Measurements from ENCODE around the gene NT5M.

The NT5M gene

DNA sequence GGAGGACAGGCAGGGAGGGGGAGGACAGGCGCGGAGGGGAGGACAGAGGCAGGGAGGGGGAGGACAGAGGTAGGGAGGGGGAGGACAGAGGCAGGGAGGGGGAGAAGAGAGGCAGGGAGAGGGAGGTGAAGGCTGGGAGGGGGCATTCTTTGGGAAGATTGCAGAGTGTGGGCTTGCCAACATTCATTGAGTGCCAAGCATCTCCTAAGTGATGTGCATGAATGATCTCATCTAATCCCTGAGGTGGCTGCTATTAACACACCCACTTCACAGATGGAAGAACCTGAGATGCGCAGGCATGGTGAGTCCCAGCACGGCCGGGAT lies 58.3 kb downstream of the NT5M start:
- Histone ChIP-seq H3K36me3 (ENCODE audit: control insufficient read depth, insufficient read depth, low read length, severe bottlenecking) (no peaks in the 10 kb centered on the region), H3K9ac (ENCODE audit: low read length) (no peak overlapping the region), H3K4me3 (ENCODE audit: low read length) (no peak overlapping the region), H3K27me3 (replicated peaks; ENCODE audit: control insufficient read depth, insufficient read depth, low read length) (no peaks in the 10 kb centered on the region), H3K9me3 (ENCODE audit: control insufficient read depth, low read length) (peaks cover 23% of the 10 kb centered on the region), H3K4me1 (ENCODE audit: control insufficient read depth, insufficient read depth, low read length) (peaks cover 24% of the 10 kb centered on the region)
- DNase-seq (ENCODE audit: low read depth) = no peak

DNA sequence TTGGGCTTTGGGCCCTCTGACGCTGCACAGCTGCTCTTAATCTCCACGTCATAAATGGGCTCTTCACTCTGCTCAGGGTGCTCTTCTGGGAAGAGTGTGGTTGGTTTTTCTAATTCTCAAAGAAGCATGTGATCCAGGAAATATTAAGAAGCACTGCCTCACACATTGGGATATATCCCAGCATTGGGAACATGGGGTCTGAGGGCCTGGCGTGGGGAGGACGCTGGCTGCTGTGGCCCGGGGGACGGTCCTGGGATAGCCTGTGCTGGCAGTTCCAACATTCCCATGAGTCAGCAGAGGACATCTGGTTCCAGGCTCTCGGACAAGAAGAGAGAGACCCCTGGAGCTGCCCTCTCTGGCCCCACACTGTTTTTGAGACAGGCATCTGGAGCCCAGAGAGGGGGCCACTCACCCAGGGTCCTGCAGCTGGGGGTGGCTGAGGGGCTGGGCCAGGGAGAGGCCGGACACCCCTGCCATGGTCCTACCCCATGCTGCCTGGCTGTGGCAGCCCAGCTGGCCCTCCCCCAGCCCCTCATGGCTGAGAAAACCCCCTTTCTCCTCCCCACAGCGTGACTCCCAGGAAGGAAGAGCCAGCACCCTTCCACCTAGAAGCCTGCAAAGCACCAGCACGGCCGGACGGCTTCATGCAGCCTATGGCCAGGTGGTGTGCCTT lies 58.8 kb downstream of the NT5M start:
- Histone ChIP-seq H3K4me1 (ENCODE audit: control insufficient read depth, insufficient read depth, low read length) (peaks cover 28% of the 10 kb centered on the region), H3K4me3 (ENCODE audit: low read length) (no peak overlapping the region), H3K27me3 (replicated peaks; ENCODE audit: control insufficient read depth, insufficient read depth, low read length) (no peaks in the 10 kb centered on the region), H3K9me3 (ENCODE audit: control insufficient read depth, low read length) (peaks cover 23% of the 10 kb centered on the region), H3K9ac (ENCODE audit: low read length) (no peak overlapping the region), H3K36me3 (ENCODE audit: control insufficient read depth, insufficient read depth, low read length, severe bottlenecking) (no peaks in the 10 kb centered on the region)
- DNase-seq (ENCODE audit: low read depth) = no peak

DNA sequence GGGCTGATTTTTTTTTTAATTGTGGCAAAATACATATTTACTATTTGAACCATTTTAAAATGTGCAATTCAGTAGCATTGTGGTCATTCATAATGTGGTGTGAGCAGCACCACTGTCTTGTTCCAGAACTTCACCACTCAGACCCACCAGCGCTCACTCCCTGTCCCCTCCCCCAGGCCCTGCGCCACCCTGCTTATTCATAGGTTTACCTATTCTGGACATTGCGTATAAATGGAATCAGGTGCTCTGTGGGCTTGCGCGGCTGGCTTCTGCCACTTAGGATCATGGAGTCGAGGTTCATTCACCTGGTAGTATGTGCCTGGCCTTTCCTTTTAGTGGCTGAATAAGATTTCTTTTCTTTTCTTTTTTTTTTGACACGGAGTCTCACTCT lies 59.4 kb downstream of the NT5M start:
- H3K36me3 ChIP-seq (ENCODE audit: control insufficient read depth, insufficient read depth, low read length, severe bottlenecking) = no peaks in the 10 kb centered on the region
- no peaks in the 10 kb centered on the region for H3K27me3 ChIP-seq (replicated peaks; ENCODE audit: control insufficient read depth, insufficient read depth, low read length)
- H3K4me1 ChIP-seq (ENCODE audit: control insufficient read depth, insufficient read depth, low read length) = peaks cover 30% of the 10 kb centered on the region
- DNase-seq (ENCODE audit: low read depth) = no peak
- no peak overlapping the region for H3K9ac ChIP-seq (ENCODE audit: low read length)
- no peak overlapping the region for H3K4me3 ChIP-seq (ENCODE audit: low read length)
- peaks cover 23% of the 10 kb centered on the region for H3K9me3 ChIP-seq (ENCODE audit: control insufficient read depth, low read length)

DNA sequence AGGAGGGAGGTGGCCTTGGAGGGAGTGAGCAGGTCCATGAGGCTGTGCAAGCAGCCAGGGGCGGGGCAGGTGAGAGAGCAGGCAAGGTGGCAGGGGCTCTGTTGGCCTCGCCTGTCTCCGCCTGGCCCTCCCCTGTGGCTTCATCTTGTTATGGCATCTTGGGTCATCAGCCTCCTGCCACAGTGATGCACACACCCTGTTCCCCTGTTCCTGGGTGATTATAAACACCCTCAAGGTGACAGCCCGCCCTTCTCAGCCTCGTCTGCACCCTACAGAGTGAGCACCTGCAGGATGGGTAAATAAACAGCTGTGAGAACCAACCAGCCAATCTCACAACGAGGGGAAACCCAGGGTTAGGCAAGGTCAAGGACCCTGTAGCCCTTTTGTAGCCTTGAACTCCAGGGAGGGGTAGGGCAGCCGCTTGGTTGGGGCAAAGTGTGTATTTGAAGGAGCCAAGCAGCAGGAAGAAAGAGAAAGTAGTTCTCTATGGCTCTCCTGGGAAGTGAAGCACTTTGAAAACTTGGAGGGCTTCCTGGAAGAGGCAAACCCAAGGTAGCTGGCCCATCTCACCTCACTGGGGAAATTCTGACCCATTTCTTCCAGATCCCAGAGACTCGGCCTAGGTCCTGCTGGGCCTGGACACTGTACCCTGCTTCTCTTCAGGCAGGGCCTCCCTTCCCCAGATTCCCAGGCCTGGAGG lies 60.6 kb downstream of the NT5M start:
- Histone ChIP-seq H3K36me3 (ENCODE audit: control insufficient read depth, insufficient read depth, low read length, severe bottlenecking) (no peaks in the 10 kb centered on the region), H3K4me3 (ENCODE audit: low read length) (no peak overlapping the region), H3K9me3 (ENCODE audit: control insufficient read depth, low read length) (peaks cover 23% of the 10 kb centered on the region), H3K9ac (ENCODE audit: low read length) (peak overlapping the region; percentile 72), H3K27me3 (replicated peaks; ENCODE audit: control insufficient read depth, insufficient read depth, low read length) (no peaks in the 10 kb centered on the region), H3K4me1 (ENCODE audit: control insufficient read depth, insufficient read depth, low read length) (peaks cover 22% of the 10 kb centered on the region)
- DNase-seq (ENCODE audit: low read depth) = no peak

DNA sequence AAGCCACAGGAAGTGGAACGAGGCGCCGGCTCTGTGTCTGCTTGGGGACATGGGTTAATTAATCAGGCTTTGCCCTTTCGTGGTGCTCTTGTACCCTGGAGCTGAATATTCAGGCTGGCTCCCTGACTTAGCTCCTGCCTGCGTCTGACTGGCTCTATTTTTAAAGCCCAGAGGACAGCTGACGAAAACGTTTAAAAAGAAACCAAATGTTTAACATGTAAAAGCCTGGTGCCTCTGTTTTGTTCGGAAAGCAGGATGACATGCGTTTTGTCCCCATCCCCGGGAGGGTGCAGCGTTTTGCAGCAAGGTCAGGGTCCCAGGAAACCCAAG lies 61.1 kb downstream of the NT5M start:
- DNase-seq (ENCODE audit: low read depth) = no peak
- Histone ChIP-seq H3K36me3 (ENCODE audit: control insufficient read depth, insufficient read depth, low read length, severe bottlenecking) (no peaks in the 10 kb centered on the region), H3K9me3 (ENCODE audit: control insufficient read depth, low read length) (peaks cover 21% of the 10 kb centered on the region), H3K4me3 (ENCODE audit: low read length) (no peak overlapping the region), H3K9ac (ENCODE audit: low read length) (peak overlapping the region; percentile 72), H3K27me3 (replicated peaks; ENCODE audit: control insufficient read depth, insufficient read depth, low read length) (no peaks in the 10 kb centered on the region), H3K4me1 (ENCODE audit: control insufficient read depth, insufficient read depth, low read length) (peaks cover 17% of the 10 kb centered on the region)

DNA sequence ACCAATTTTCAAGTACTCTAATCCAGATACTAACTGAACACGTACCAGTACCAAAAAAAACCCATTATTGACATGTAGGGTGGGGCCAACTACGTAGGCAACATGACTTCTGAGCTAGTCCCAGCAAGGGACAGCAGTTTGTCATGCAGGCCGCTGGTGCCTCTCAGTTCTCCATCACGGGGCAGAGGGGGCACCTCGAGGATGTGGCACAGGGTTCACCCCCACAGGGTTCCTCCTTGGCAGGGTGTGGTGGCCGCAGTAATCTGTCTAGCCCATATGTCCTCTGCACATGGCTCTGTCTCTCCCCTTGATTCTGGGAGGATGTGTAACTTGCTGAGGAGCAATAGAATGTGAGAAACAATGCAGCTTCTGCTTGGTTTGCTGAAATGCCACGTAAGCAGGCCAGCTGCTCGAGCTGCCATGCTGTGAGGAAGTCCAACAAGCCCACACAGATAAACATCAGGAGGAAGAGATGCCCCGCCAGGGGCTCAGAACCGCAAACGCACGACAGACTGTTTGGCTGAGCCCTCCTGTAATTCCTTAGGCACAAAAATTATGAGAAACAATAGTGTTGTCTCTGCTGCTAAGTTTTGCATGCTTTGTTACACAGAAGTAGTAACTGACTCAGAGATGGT lies 62.4 kb downstream of the NT5M start:
- Histone ChIP-seq H3K4me3 (ENCODE audit: low read length) (no peak overlapping the region), H3K27me3 (replicated peaks; ENCODE audit: control insufficient read depth, insufficient read depth, low read length) (no peaks in the 10 kb centered on the region), H3K9ac (ENCODE audit: low read length) (no peak overlapping the region), H3K4me1 (ENCODE audit: control insufficient read depth, insufficient read depth, low read length) (peaks cover 20% of the 10 kb centered on the region), H3K36me3 (ENCODE audit: control insufficient read depth, insufficient read depth, low read length, severe bottlenecking) (no peaks in the 10 kb centered on the region), H3K9me3 (ENCODE audit: control insufficient read depth, low read length) (peaks cover 10% of the 10 kb centered on the region)
- DNase-seq (ENCODE audit: low read depth) = no peak

DNA sequence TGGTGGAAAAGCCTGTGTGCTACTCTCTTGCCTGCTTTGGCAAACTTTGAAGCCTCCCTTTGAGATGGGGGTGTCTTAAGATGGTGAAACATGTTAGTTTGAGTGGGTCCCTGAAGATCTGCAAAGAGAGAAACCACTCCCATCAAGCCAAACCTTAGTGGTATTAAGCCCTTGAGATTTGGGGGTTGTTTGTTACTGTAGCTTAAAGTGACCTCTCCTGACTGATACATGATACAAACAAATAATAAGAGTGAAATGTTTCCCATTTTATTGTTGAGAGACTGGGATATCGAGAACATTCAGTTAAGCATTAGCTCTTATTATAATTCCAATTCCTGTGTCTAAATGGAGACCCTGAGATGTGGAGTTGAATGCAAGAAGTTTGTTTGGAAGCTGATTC lies 63.1 kb downstream of the NT5M start:
- no peaks in the 10 kb centered on the region for H3K36me3 ChIP-seq (ENCODE audit: control insufficient read depth, insufficient read depth, low read length, severe bottlenecking)
- no peak overlapping the region for H3K4me3 ChIP-seq (ENCODE audit: low read length)
- H3K9ac ChIP-seq (ENCODE audit: low read length) = no peak overlapping the region
- no peak for DNase-seq (ENCODE audit: low read depth)
- H3K9me3 ChIP-seq (ENCODE audit: control insufficient read depth, low read length) = peaks cover 9% of the 10 kb centered on the region
- H3K27me3 ChIP-seq (replicated peaks; ENCODE audit: control insufficient read depth, insufficient read depth, low read length) = no peaks in the 10 kb centered on the region
- H3K4me1 ChIP-seq (ENCODE audit: control insufficient read depth, insufficient read depth, low read length) = peaks cover 20% of the 10 kb centered on the region

DNA sequence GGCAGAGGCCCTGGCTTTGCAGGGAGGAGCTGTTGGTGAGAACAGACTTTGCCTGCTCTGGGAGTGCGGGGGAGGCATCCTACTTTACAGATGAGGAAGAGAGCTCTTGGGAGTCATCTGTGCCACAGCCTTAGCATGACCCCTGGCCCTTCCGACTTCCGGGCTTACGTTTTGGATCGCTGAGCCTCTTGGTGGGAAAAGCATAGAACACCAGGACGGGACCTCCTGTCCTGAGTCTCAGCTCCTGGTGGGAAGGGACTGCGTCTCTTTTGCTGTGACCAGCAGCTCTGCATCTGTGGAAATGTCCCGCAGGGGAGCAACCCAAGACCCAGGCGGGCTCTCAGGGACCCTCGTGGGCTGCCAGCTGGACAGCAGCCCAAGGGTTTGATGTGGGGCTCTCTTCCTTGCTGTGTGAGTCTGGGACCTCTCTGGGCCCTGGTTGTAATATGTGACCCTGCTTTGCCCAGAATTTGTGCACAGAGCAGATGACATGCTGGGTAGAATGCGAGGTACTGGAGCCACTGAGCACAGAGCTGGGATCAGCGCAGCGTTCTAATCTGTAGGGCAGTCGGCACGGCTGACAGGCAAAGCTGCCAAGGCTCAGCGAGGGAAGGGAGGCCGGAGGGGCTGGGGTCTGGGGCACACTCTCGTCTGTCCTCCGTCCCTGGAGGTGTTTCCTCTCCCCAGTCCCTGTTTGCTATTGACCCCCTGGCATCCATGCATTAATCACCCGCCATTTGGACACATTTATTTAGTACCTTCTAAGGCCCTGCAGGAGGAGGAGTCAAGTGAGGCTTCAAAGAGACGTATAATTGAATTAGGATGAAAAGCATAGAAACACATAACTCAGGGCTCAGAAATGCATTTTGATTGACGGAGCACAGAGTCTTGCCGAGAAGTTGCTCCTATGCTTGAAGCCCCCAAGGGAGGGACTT lies 64.0 kb downstream of the NT5M start:
- Histone ChIP-seq H3K4me1 (ENCODE audit: control insufficient read depth, insufficient read depth, low read length) (peaks cover 20% of the 10 kb centered on the region), H3K36me3 (ENCODE audit: control insufficient read depth, insufficient read depth, low read length, severe bottlenecking) (no peaks in the 10 kb centered on the region), H3K9ac (ENCODE audit: low read length) (no peak overlapping the region), H3K9me3 (ENCODE audit: control insufficient read depth, low read length) (peaks cover 9% of the 10 kb centered on the region), H3K4me3 (ENCODE audit: low read length) (no peak overlapping the region), H3K27me3 (replicated peaks; ENCODE audit: control insufficient read depth, insufficient read depth, low read length) (no peaks in the 10 kb centered on the region)
- DNase-seq (ENCODE audit: low read depth) = no peak

DNA sequence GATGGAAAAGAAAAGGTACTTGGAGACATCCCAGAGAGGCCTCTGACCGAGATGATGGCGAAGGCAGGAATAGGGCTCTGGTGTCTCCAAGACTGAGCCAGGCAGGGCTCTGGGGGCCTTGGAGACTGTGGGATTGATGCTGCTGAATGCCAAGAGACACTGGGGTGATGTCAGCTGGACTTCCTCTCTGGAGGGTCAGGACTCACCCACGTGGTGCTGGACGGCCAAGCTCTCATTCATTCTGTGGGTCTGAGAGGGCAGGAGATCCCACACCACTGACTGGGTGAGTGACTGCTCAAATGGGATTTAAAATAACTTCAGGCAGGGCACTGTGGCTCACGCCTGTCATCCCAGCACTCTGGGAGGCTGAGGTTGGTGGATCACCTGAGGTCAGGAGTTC lies 64.8 kb downstream of the NT5M start:
- Histone ChIP-seq H3K27me3 (replicated peaks; ENCODE audit: control insufficient read depth, insufficient read depth, low read length) (no peaks in the 10 kb centered on the region), H3K36me3 (ENCODE audit: control insufficient read depth, insufficient read depth, low read length, severe bottlenecking) (no peaks in the 10 kb centered on the region), H3K9me3 (ENCODE audit: control insufficient read depth, low read length) (peaks cover 9% of the 10 kb centered on the region), H3K4me1 (ENCODE audit: control insufficient read depth, insufficient read depth, low read length) (peaks cover 20% of the 10 kb centered on the region), H3K4me3 (ENCODE audit: low read length) (no peak overlapping the region), H3K9ac (ENCODE audit: low read length) (no peak overlapping the region)
- DNase-seq (ENCODE audit: low read depth) = no peak

DNA sequence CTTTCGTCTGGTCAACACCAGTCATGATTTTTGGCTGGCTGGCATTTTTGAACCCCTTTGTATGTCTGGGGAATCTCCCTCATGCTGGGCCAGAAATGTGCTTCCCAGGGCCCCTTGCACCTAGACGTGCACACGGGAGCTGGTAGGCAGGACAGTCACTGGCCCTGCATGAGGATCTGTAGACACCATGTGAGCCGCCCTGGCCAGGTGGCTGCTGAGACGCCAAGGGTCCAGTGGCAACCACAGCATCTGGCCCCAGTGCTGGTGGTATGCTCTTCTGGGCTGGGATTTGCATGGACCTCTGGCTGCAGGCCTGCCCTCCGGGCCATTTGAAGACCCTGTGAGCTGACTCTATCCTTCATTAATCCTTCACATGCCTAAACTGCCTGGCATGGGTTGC lies 67.5 kb downstream of the NT5M start:
- H3K4me1 ChIP-seq (ENCODE audit: control insufficient read depth, insufficient read depth, low read length) = peaks cover 17% of the 10 kb centered on the region
- DNase-seq (ENCODE audit: low read depth) = no peak
- no peaks in the 10 kb centered on the region for H3K36me3 ChIP-seq (ENCODE audit: control insufficient read depth, insufficient read depth, low read length, severe bottlenecking)
- H3K9ac ChIP-seq (ENCODE audit: low read length) = no peak overlapping the region
- H3K27me3 ChIP-seq (replicated peaks; ENCODE audit: control insufficient read depth, insufficient read depth, low read length) = no peaks in the 10 kb centered on the region
- H3K4me3 ChIP-seq (ENCODE audit: low read length) = no peak overlapping the region
- H3K9me3 ChIP-seq (ENCODE audit: control insufficient read depth, low read length) = peaks cover 7% of the 10 kb centered on the region

DNA sequence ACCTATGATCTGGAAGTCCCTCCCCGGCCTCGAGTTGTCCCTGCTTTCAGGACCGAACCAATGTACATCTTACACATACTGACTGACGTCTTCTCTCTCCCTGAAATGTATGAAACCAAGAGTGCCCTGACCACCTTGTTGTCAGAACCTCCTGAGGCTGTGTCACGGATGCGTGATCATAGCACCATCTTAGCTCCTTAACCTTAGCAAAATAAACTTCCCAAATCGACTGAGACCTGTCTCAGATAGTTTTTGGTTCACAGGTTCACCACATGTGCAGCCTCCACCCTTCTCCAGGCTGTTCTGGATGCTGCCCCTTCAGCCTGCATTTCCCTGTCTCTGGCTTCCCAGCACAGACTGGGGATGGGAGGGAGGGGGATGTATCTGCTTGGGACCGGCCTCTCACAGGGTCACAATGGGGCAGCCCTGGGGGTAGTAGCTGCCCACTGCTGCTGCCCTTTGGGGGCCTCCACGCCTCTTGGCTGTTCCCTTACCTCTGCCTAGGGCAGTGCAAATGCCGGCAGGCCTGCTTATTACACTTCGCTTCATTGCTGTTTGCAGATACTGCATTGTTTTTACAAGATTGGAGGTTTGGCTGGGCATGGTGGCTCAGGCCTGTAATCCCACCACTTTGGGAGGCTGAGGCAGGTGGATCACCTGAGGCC lies 69.8 kb downstream of the NT5M start:
- H3K4me3 ChIP-seq (ENCODE audit: low read length) = no peak overlapping the region
- H3K4me1 ChIP-seq (ENCODE audit: control insufficient read depth, insufficient read depth, low read length) = peaks cover 31% of the 10 kb centered on the region
- DNase-seq (ENCODE audit: low read depth) = no peak
- no peaks in the 10 kb centered on the region for H3K9me3 ChIP-seq (ENCODE audit: control insufficient read depth, low read length)
- no peaks in the 10 kb centered on the region for H3K27me3 ChIP-seq (replicated peaks; ENCODE audit: control insufficient read depth, insufficient read depth, low read length)
- no peaks in the 10 kb centered on the region for H3K36me3 ChIP-seq (ENCODE audit: control insufficient read depth, insufficient read depth, low read length, severe bottlenecking)
- no peak overlapping the region for H3K9ac ChIP-seq (ENCODE audit: low read length)

Data from adipocyte (in vitro differentiated cells).